HK-2 (cell line): Measurements from ENCODE around the gene MOXD1.
"Not testable (repeated sequence)": the region's sequence is repeated elsewhere in the genome, so short reads cannot be mapped to it uniquely, and the experiment has no call there.

ENCODE experiments used
- DNase-seq: peaks from one replicate; pipeline ENCODE4 v3.0.0-alpha.2; 2018; ENCODE audit not compliant: unreplicated experiment

Gene MOXD1

DNA sequence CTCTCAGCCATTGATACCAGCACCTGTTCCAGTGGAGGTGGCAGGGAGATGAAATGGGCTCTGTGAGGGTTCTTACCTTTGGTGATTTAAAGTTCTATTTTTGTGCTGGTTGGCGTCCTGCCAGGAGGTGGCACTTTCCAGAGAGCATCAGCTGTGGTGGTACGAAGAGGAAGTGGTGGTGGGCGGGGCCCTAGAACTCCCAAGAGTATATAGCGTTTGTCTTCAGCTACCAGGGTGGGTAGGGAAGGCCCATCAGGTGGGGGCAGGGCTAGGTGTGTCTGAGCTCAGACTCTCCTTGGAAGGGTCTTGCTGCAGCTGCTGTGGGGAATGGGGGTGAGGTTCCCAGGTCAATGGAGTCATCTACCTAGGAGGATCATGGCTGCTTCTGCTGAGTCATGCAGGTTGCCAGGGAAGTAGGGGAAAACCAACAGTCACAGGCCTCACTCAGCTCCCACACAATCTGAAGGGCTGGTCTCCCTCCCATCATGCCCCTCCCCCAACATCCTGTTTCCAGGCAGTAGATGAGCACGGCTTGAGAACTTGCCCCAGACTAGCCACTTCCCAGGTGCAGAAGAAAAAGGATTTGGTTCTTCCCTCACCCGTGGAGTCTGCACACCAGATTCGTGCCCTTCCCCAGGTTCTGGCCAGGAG is 46.6 kb downstream of the MOXD1 start:
- peak; percentile 41 for DNase-seq

- not testable (repeated sequence) for DNase-seq
These were observed 49.3 kb downstream of the MOXD1 start for GRCh38 chr6:132351986-132352385.

- no peak for DNase-seq
These were observed 53.0 kb downstream of the MOXD1 start for GRCh38 chr6:132348231-132348630.

GRCh38 chr6:132344811-132345210 is 56.5 kb downstream of the MOXD1 start:
- no peak for DNase-seq

- DNase-seq = no peak
These were observed 59.6 kb downstream of the MOXD1 start for GRCh38 chr6:132341646-132342045.

DNA sequence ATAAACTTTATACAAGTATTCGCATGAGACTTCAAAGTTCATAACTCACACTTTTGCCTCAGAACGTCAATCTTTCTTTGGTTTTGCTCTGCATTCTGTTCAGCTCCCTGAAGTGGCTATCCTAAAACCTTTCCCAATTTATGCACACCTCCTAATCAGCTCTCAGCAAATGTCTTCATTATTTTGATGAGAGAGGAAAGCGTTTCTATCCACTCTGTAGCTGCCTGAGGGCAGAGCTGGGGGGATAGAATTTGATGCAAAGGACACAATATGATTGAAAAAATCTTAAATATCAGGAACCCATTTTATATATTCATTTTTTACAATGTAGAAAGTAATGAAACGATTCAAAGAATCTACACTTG is 66.8 kb downstream of the MOXD1 start:
- DNase-seq = no peak

GRCh38 chr6:132333639-132334520 is 67.4 kb downstream of the MOXD1 start:
- peak; percentile 72 for DNase-seq

DNA sequence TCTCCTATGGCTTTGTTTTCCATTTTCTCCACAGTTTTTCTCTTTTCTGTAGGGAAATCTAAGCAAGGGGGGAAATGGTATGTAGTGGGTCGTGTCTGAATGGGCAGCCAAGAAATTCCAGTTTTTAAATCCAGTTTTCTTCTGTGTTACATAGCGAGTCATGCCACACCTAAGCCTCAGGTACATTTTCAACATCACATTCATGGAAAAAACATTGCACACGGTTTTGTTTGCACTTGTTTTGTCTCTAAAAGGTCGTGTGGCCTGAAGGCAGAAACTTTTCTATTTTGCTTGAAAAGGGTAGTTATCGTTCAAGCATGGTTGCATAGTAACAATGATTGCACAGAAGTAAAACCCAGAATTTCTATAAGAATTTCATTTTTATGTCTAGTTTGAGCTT is 70.5 kb downstream of the MOXD1 start:
- DNase-seq = no peak

DNA sequence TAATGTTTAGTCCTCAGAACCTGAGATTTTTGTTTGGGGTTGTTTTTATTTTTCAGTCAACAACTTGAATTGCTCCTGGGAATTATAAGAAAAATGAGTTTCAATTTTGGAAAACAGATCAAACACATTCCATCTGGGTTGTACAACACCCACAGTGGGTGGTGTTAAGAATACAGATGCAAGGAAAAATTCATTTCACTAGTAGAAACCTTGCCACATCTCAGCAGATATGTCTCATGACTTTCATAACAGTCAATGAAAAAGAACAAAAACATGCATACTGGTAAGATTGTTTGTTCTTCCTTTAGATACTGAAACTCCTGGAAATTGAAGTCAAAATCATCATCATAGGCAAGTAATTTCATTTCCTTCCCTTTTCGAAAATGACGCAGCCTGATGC is 78.9 kb downstream of the MOXD1 start:
- no peak for DNase-seq

DNA sequence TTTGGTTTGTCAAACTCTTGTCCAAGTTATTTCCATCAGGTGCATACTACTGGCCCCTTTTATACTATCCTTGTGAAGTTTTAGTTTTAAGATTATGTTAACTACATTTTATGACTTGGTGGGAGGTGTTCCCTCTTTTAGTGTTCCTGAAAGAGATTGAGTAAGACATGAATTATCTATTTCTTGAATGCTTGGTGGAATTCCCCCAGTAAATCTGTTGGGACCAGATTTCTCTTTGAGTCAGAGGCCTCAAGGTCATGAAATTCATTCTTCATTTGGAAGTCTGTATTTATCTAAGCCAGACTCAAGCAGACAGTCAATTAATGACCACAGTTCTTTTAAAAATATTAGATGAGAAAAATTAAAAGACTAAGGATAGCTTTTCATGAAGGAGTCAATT is 81.3 kb downstream of the MOXD1 start:
- no peak for DNase-seq

DNA sequence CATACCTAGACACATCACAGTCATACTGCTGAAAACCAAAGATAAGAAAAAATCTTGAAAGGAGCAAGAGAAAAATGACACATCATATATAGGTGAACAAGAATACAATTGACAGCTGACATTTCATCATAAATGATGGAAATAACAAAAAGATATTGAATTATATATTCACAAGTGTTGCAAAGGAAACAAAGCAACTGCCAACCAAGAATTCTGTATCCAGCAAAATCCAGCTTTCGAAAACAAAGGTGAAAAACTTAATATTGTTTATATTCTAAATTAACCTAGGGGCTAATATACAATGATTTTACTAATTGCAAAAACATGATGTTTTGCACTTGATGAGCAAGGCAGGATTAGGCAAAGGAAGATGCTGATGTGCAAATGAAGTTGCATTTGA is 84.3 kb downstream of the MOXD1 start:
- DNase-seq = no peak

- no peak for DNase-seq
These were observed 86.8 kb downstream of the MOXD1 start for GRCh38 chr6:132314432-132314831.

DNA sequence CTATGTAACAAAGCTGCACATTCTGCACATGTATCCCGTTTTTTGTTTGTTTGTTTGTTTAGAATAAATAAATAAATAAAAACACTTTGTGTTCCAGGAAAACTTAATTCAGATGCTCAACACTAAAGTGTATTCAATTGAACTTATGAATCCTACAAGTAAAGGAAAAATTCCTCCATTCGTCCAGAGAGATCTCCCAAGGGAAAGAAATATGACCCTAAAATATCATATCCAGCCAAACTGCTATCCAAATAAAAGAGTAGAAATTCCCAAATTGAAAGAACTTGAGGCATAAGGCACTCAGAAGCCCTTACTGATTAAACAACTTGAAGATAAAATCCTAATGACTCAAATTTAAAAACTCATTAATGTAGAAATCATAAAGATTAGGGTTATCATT is 90.4 kb downstream of the MOXD1 start:
- DNase-seq = no peak

GRCh38 chr6:132310151-132310550 is 91.1 kb downstream of the MOXD1 start:
- DNase-seq = not testable (repeated sequence)

- no peak for DNase-seq
These were observed 96.4 kb downstream of the MOXD1 start for GRCh38 chr6:132304891-132305305.

- peak; percentile 24 for DNase-seq
These were observed 100.8 kb downstream of the MOXD1 start for GRCh38 chr6:132300323-132300949.

- DNase-seq = no peak
These were observed 102.8 kb downstream of the MOXD1 start for GRCh38 chr6:132298344-132298949.

DNA sequence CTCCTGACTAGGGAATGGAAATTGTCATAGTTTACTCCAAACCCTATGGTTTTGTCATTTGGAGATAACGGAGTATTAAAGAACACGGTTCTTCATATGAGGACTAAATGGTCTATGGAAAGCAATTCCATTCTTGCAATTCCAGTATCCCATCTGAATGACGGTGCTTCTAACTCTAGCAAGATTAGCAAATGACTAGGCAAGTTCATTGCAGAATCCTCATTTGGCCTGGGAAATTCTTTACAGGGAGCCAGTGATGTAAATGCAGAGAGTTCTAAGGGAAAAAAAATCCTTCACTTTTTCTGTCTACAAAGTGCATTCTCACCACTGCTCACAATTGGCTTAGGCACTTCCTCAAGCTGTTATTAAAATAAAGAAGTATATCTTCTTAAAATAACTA is 111.5 kb downstream of the MOXD1 start:
- DNase-seq = no peak

DNA sequence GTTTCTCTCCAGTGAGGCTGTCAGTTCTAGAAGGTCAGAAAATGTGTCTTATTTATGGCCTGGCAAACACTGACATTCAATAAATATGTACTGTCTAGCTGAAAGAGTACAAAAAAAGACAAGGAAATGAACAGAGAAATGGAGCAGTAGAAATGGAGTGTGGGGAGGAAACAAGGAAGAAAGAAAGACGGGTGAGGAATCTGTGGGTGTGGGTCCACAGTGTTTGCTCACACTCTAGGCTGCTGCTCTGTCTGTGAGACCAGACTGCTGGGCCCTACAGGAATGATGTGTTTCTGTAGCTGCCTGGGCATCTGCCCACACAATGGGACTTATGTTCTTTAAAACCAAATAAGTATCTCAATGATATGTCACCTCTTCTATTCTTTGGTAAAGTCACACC is 114.2 kb downstream of the MOXD1 start:
- DNase-seq = no peak

GRCh38 chr6:132286298-132287019 is 114.8 kb downstream of the MOXD1 start:
- no peak for DNase-seq

DNA sequence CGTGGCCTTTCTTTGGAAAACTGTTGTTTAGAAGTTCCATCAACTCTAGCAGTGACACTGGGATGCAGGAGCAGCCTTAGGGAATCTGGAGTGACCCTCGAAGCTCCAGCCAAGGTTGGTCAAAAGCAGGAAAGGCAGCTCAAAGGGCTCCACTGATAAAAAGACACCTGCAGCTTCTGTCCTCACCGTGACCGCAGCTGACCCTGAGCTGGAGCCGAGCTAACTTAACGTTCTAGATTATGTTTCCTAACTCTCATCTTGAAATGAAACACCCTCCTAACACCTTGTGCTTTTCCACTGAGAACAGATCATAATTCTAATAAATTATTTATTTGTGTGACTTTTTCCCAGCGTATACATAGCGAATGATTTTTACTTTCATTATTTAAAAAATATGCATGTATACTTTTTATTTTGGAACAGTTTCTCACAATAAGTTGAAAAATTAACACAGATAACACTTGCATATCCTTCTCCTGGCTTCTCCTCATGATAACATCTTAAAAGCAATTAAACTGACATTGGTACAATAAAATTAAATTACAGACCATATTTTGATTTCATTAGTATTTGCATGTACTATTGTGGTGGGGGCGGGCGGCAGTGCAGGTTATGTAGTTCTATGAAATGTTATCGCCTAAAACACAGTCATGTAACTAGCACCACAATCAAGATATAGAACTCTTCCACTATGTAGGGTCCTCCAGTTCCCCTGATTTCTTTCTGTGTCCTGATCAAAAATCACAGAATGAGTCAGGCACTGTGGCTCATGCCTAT is 116.1 kb downstream of the MOXD1 start:
- DNase-seq = no peak
